Suppressor macrophage (primary cell): ENCODE results near the gene KCNE4.
"Not testable (repeated sequence)": the region's sequence is repeated elsewhere in the genome, so short reads cannot be mapped to it uniquely, and the experiment has no call there.

Experiments
- DNase-seq, 4 experiments: peaks; one replicate each; pipeline ENCODE4 v3.0.0-alpha.2; 2020 to 2022

The KCNE4 gene

DNA sequence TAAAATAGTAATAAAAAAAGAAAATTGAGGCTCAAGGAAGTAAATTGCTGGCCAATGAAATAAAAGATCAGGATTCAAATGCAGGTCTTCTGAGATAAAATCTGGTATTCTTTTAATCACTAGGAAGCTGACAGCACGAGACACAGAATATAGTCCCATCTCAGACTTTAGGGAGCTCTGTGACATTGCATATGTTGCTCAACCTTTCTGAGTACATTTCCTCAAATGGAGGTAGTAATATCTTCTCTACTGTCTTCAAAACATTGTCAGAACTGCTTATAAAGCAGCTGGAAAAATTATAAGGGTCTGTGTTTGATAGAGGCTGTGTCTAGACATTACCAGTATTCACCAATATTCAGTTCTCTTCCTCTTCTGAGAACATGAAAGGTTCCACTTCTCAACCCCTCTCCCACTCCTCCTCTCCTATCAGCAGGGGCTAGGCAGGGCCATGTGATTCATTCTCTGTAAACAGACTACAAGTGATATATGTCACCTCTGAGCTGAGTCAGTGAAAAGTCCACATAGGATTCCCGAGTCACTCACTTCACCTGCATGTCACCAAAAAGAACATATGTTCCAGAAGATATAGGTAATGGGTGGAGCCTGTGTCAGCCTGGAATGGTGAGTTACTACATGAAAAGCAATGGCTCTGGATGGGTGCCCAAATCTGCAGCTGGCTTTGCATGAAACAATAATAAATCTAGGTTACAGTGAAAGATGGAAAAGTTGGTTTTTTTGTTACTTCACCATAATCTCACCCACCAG, 7.1 kb downstream of the KCNE4 start:
- DNase-seq = no peak

DNA sequence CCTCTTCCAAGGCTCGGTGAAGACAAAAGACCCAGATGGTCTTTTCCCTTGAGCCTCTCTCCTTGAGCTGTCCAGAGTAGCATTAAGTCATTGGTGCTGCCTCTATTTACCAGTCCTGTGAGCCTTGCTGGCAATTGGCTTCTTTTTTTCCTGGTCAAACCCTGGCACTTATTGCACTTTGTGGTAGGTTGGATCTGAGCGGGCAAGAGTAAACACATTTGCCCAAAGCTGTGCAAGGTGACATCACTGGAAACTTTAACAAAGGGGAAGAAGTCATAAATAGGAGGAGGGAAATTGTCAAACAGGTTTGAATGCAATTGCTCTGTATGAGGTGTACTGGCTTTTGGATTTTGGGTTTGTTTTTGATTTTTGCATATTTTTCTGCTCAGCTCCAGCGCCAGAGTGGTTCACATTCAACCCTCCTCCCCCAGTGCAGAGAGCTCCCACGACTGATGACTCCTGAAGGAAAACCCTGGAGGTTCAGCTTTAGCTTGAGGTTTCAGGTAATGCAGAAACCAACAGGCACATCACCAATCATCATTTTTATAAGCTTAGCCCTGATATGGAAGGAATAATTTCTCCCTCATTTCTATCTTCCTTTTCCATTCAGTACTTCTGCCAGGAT, 8.3 kb downstream of the KCNE4 start:
- DNase-seq = no peak

DNA sequence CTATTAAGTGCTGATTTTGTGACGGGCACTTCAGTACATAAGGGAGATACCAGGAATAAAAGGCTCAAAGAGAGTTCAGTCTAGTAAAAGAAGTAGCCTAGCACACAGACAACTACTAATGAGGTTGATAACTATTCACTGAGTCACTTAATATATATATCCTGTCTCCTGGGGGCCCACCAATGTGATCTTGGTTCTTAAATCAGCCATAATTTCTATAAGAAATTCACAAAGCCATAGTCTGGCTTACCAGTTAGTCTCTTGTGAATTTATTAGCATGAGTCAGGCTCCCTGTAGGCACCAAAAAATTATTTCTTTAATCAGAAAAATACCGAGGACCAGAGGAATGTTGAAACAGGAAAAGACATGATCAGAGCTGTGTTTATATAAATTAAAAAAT, 10.4 kb downstream of the KCNE4 start:
- DNase-seq = no peak

DNA sequence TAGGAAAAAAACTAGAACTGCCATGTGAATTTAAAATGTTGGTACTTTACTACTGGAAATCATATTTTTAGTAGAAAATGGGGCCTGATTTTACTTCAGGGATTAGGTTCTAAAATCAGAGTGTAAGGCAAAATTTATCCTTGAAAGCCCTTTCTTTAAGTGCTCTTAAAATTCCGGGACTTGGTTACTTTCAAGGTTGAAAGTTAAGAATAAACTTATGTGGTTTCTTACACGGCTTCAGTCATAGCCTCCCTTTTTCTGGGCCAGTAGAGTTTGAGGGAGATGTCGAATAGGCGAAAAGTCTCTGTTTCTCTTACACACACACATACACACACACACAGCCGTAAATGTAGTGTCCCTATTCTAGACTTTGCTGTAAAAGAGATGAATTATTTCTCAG, 13.1 kb downstream of the KCNE4 start:
- DNase-seq = no peak

DNA sequence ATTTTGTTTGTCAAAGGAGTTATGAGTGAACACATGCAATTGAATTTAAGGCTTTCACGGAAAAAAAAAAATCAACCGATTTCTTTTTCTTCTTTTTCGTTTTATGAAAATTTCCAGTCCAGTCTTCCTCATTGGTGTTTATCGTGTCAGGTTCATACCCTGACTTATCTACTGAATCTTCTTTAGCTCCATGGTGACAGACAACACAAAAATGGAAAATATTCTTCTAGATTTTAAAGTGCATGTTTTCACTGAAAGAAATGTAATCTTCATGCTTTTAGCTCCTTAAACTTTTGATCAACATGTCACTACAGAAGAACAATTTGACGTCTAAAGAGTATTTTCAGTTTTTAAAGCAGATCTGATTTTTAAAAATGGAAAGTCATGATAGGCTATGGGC, 14.7 kb downstream of the KCNE4 start:
- no peak for DNase-seq

DNA sequence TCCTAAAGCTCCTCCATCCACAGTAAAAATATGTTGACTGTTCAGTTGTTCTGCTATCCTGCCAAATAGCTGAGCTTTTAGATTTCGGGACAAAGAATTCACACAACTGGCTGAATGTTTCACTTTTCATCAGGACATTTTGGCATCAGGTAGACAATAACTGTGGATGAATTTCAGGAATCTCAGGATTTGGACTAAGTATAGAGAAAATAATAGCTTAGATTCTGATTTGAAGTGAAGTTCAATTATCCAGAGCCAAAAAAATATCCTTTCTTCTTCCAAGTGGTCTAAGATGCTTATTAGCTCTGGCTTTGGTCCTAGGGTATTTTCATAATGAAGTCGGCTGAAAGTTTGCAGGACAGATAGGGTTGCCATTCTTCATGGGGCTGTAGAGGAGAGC, 16.1 kb downstream of the KCNE4 start:
- no peak for DNase-seq

DNA sequence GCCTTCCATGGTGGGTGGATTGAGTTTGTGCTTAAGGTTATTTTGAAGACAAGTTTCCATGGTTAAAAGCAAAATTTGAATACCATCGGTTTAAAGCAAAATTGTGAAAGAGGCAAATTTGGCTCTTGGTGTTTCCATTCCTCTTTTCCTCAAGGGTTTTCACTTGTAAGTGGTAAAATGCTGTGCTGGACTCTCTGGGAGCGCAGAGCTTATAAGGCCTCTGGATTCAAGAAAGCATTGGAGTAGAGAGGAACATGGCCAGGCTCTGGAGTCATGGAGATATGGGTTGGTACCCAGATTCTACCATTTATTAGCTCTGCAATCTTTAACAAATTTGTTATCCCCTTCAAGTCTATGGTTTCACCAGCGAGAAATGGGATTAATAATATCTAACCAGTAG, 17.5 kb downstream of the KCNE4 start:
- DNase-seq = no peak

DNA sequence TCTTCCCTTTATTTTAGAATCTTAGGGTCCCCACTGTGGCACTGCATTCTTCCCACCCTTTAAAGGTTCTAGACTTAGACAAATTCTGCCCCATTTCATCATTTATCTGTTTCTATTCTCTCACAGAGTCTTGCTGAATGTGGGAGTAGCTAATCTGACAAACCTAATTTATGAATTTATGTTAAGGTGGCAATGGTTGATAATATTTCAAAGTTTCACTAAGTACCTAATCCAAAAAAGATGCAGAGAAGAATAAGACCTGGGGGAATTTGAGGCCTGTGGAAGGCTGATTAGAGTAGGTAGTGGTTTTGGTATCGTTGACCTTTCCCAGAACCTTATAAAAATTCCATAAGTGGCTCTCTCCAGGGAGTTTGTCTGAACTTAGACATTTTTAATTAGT, 18.0 kb downstream of the KCNE4 start:
- DNase-seq = no peak

DNA sequence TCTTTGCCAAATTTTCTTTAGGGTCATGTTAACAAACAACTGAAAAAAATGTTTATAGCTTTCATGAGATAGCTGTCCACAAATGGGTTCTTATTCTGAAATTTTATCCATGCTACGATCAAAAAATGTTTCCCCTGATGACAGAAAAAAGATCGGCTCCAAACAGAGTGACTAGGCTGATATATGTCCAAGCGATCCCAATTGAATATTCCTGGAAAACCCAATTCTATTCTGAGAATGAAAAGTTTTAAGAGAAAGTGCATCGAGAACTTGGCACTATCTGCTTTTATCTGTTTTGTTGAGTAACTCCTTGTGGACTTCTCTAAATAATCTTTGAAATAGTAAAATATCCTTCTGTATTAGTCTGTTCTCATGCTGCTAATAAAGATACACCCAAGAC, 19.1 kb downstream of the KCNE4 start:
- DNase-seq = no peak

DNA sequence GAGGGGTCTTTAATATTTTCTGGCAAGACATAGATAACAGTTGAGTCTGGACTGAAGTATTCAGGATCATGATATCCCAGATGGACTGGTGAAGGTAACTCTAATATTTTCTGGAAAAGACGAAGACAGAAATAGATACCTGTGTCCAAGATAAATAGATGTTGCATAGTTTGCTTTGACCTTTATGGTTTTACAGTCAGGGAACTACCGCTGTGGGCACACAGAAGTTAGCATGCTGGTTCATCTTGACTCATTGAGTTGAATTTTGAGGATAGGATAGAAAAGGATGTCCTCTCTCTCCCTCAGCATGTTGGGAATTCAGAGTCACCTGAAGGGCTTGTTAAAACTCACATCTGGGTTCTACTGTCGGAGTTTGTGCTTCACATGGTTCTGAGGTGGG, 20.8 kb downstream of the KCNE4 start:
- DNase-seq = no peak

DNA sequence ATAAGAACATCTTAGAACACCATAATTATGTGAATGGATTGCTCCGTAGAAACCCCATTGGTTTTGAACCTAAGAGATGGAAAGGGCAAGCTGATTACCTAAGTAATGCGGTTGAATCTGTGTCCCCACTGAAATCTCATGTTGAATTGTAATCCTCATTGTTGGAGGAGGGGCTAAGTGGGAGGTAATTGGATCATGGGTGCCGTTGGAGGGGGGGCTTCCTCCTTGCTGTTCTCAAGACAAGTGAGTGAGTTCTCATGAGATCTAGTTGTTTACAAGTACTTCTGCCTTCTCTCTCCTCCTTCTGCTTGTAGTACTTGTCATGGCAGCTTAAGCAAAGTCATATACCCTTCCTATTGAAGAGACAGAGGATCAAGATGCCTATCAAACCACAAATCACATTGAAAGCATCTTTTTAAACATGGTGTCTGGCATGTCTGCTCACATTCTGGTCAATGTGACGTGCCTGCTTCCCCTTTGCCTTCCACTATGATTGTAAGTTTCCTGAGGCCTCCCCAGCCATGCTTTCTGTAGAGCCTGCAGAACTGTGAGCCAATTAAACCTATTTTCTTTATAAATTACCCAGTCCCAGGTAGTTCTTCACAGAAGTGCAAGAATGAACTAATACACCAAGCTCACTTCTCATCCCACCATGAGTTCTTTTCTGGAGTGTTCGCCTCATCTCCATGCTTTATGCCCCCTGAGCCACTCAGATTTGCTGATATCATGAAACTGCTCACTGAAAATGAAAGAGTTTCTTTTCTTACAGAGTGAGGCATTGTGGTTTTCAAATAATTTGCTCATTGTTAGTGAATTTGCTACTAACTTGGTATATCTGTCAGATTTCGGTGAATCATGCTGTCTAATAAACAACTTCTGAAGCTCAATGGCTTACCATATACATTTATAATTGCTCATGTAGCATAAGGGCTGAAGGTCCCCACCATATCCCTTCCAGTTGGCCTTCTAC, 23.6 kb downstream of the KCNE4 start:
- no peak for DNase-seq

DNA sequence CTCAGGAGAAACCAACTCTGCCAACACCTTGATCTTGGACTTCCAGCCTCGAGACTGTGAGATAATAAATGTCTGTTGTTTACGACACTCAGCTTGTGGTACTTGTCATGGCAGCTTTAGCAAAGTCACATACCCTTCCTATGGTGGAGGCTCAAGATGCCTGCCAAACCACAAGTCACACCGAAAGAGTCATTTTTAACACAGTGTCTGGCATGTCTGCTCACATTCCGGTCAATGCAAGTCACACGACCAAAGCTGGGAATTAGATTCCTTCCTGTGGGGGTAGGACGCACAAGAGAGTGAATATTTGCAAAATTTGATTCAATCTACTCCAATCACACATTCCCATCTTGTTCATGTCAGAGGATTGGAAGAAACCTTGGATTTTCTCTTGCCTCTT, 24.6 kb downstream of the KCNE4 start:
- no peak for DNase-seq

DNA sequence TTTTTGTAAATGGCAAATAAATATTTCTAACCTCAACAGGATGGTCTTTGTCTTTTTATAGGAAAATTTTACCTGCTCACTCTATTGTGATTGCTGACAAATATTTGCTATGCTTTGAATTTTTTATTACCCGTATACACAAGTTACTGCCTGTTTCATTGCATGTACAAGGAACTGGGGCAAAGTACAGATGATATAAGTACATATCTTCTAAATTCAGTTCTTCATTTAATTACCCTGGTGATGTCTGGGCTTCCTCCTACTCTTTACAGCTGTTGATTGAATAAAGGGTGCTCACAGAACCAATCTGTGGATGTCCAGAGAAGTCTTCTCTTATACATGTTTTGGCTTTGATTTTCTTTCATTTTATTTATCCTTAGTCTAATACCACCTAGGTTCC, 26.5 kb downstream of the KCNE4 start:
- no peak for DNase-seq

DNA sequence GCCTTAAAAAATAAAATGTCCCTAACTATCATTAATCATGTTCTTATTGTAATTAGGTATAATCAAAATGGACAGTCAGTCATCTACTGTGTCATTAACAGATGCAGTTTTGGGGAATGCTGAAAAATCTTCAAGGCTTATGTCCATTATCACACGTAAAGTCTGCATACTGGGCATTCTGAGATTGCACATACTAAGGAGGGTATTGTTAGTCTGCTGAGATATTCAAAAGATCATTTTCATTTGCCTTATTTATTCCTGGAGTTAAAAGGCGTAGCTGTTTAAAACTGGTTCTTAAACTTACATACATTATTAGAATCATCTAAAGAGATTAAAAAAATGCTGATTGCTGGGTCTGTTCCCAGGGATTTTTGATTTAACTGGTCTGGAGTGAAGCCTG, 27.4 kb downstream of the KCNE4 start:
- no peak for DNase-seq

DNA sequence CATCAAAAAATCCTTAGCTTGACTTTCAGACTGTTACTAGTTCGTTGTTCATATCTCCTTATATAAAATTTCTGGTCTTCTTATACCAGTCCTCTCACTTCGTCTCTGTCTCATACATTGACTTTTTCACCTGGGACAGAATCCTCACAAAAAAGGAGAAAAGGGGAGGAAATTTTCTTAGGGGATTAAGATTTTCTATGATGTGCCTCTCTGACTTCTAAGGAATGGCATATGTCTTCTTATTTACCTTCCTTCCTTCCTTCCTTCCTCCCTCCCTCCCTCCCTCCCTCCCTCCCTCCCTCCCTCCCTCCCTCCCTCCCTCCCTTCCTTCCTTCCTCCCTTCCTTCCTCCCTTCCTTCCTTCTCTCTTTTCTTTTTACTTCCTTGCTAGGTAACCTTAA, 27.9 kb downstream of the KCNE4 start:
- no peak for DNase-seq

DNA sequence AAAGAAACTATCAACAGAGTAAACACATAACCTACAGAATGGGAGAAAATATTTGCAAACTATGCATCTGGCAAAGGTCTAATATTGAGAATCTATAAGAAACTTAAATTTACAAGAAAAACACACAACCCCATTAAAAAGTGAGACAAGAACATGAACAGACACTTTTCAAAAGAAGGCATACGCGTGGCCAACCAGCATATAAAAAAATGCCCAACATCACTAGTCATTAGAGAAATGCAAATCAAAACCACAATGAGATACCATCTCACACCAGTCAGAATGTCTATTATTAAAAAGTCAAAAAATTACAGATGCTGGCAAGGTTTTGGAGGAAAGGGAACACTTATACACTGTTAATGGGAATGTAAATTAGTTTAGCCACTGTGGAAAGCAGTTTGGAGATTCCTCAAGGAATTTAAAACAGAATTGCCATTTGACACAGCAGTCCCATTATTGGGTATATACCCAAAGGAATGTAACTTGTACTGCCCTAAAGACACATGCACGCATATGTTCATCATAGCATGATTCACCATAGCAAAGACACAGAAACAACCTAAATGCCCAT, 28.9 kb downstream of the KCNE4 start:
- not testable (repeated sequence) for DNase-seq

DNA sequence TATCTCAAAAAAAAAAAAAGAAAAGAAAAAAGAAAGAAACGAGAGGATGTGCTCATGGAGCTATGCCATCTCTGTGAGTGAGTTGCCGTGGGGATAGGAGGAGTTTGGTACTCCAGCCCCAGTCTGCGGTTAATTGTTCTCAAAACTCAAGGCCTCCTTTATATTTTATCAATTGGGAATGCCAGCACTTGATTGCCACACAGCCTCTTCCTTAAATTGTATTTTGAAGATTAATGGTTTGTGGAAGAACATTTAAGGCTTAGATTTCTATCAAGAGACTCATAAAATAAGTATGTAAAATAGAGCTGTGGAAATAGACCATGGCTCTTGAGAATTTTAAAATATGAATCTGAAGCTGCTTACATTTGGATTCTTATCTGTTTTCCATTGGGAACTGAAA, 29.8 kb downstream of the KCNE4 start:
- DNase-seq = no peak

DNA sequence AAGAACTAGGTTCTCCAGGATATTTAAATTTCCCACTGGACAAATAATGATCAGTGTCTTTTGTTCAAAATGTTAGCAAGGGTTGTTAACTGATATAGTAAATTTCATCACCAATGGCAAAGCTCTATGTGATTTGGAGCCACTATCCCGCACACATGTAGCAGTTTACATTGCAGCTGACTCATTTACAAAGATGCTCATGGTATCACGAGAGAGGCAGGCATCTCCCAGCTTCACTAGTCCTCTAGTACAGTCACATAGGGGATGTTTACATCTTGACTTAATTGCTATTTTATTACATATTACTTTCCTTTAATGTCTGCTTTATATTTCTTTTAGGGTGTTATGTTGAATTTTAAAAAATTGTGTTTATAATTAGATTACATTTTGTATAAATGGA, 30.7 kb downstream of the KCNE4 start:
- DNase-seq = no peak

DNA sequence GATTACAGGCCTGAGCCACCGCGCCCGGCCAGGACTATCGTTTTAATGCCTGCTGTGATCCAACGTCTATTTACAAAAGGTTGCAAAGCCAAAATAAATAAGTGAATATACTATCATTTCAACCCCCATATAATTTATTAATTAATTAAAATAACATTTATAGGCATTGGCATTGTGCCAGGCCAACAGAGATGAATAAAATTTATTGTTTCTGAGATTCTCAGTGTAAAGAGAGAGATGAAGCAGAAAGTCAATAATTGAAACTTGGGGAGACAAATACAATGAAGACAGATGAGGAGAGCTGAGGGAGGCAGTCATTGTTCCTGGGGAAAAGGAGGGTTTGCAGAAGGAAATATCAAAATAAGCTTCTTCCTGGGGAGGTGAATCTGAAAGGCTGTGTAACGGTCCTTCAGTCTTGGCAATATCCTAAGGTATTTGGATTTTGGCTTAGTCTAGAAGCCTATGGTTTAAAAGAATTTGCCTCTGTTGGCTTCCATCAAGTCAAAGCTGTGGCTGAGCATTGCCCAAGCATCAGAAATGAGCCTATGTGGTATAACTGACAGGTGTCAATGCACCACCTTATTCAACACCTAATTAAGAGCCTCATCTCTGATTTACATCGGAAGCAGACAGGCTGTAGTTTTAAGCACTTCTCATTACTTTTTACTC, 31.5 kb downstream of the KCNE4 start:
- no peak for DNase-seq

DNA sequence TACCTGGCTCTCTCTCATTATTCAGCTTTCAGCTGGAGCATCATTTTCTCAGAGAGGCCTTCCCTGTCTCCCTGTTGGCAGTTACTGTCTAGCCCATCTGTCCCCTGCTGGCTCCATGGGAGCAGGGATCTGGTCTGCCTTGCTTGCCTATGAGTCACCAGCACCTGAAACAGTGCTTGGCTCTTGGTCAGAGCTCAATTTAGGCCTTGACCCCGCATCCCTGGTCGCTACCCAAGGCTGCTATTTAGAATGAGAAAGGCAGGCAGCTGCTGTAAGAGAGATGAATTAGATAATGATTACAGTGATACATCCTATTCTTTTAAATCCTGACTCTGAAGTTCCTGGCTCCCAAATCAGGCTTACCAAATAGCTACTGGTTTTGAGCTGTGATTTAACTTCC, 32.9 kb downstream of the KCNE4 start:
- no peak for DNase-seq

DNA sequence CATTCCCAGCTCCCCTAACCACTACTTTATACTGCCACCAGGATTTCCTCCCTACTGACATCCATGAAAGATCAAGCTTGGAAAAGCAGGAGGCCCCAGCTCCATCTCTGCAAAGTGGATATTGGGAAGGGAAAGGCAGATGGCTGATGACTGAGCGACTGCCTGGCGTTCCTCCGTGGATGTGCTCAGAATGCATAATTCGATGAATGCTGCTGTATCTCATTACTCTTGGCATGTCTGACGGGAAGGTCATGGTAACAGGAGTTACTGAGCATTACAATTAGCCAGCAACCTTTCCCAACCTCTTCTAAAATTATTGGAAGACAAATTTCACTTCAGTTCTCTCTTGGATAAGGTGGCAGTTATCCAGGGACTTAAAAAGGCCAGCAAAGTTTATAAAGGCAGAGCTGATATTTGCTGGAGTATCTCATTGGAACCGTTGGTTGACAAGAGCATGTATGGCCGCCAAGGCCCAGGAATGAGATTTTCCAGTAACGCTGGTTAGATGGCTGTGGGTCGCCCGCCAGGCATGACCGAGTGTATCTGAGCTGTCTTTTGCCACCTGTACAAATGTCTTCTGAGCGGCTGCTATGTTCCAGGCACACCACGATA, 34.5 kb downstream of the KCNE4 start:
- no peak for DNase-seq

DNA sequence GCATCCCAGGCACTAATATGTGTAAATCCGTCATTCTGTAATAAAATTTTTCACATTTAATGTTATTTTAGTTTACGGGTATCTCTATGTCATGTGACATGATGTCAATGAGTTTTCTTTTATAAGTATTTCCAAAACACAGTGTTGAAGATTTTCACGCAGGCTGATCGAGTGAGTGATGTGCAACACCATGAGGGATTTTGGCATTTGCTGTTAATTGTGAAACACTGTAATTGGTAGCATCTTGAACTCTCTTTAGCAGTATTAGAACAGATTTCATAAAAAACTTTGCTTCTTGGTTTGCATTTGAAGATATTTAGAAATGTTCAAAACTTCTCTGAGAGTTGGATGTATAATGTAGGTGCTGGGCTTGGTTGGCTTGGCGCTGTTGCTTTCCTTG, 35.5 kb downstream of the KCNE4 start:
- DNase-seq = no peak
